ENCODE measurements around the gene ACP3.

Gene ACP3

DNA sequence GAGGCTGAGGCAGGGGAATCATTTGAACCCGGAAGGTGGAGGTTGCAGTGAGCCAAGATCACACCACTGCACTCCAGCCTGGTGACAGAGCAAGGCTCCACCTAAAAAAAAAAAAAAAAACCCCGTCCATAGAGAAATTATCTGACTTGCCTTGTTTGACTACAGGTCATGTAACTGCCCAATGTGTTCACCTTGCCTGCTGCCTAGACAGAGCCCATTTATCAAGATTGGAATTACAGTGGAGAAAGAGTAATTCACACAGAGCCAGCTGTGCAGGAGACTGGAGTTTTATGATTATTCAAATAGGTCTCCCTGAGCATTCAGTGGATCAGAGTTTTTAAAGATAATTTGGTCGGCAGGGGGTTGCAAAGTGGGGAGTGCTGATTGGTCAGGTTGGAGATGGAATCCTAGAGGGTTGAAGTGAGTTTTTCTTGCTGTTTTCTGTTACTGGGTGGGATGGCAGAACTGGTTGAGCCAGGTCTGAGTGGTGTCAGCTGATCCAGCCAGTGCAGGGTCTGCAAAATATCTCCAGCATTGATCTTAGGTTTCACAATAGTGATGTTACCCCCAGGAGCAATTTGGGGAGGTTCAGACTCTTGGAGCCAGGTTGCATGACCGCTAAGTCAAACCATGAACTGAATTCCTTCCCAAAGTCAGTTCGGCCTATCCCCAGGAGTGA, 40.8 kb upstream of the ACP3 start:
- Histone ChIP-seq H3K9ac (ENCODE audit: low read length) (no peak overlapping the region), H2AFZ (ENCODE audit: low read length) (no peak overlapping the region), H4K20me1 (ENCODE audit: insufficient read depth, low read length) (no peaks in the 10 kb centered on the region), H3F3A (ENCODE audit: insufficient read depth, low read length) (no peaks in the 10 kb centered on the region), H3K4me1 (ENCODE audit: insufficient read depth, low read length, severe bottlenecking) (no peaks in the 10 kb centered on the region), H3K27me3 (ENCODE audit: insufficient read depth, low read length) (no peaks in the 10 kb centered on the region; the same call in 1 of the 2 replicates), H3K36me3 (ENCODE audit: insufficient read depth, low read length) (no peaks in the 10 kb centered on the region; the same call in 1 of the 2 replicates), H3K9me2 (ENCODE audit: low read depth, low read length) (no peaks in the 10 kb centered on the region), H3K4me2 (ENCODE audit: low read length) (no peak overlapping the region), H3K4me3 (ENCODE audit: low read depth, low read length, poor library complexity, severe bottlenecking) (no peak overlapping the region), H3K27ac (ENCODE audit: low read depth, low read length, poor library complexity, severe bottlenecking) (no peak overlapping the region), H3K79me2 (ENCODE audit: insufficient read depth, low read length) (no peaks in the 10 kb centered on the region), H3K9me3 (ENCODE audit: low read length) (peaks cover 3% of the 10 kb centered on the region; the same call in 1 of the 2 replicates)
- TF ChIP-seq CTCF (IDR thresholded peaks at IDR 0.05; ENCODE audit: low read length) = no peak

GRCh38 chr3:132279030-132279429, 38.2 kb upstream of the ACP3 start:
- H3K27me3 ChIP-seq (ENCODE audit: insufficient read depth, low read length) = no peaks in the 10 kb centered on the region; the same call in 1 of the 2 replicates
- no peaks in the 10 kb centered on the region for H3K9me2 ChIP-seq (ENCODE audit: low read depth, low read length)
- H3F3A ChIP-seq (ENCODE audit: insufficient read depth, low read length) = no peaks in the 10 kb centered on the region
- no peaks in the 10 kb centered on the region; the same call in 1 of the 2 replicates for H3K36me3 ChIP-seq (ENCODE audit: insufficient read depth, low read length)
- no peaks in the 10 kb centered on the region for H4K20me1 ChIP-seq (ENCODE audit: insufficient read depth, low read length)
- no peak overlapping the region for H3K4me2 ChIP-seq (ENCODE audit: low read length)
- H2AFZ ChIP-seq (ENCODE audit: low read length) = no peak overlapping the region
- no peak overlapping the region for H3K9ac ChIP-seq (ENCODE audit: low read length)
- no peak overlapping the region for H3K27ac ChIP-seq (ENCODE audit: low read depth, low read length, poor library complexity, severe bottlenecking)
- H3K4me1 ChIP-seq (ENCODE audit: insufficient read depth, low read length, severe bottlenecking) = no peaks in the 10 kb centered on the region
- H3K9me3 ChIP-seq (ENCODE audit: low read length) = peaks cover 3% of the 10 kb centered on the region; the same call in 1 of the 2 replicates
- no peak for TF ChIP-seq CTCF (IDR thresholded peaks at IDR 0.05; ENCODE audit: low read length)
- TF ChIP-seq EZH2 (IDR thresholded peaks at IDR 0.05; ENCODE audit: borderline replicate concordance, low read length) = no peak
- H3K79me2 ChIP-seq (ENCODE audit: insufficient read depth, low read length) = no peaks in the 10 kb centered on the region
- H3K4me3 ChIP-seq (ENCODE audit: low read depth, low read length, poor library complexity, severe bottlenecking) = no peak overlapping the region

DNA sequence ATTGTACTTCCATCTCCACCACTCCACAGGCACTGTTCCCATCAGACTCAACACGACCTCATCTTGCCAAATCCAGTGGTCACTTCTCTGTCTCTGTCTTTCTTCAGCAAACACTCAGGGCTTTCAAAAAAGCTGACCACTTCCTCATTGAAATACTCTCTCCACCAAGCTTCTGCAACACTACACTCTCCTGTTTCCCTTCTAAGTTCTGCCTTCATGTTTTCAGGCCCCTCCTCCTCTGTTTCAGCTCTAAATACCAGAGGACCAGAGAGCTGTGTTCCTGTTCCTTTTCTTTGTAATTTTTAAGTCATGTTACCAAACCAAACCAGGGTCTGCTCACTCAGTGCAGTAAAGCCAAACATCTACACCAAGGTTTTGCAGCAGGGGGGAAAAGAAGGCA, 33.8 kb upstream of the ACP3 start:
- Histone ChIP-seq H3K27ac (ENCODE audit: low read depth, low read length, poor library complexity, severe bottlenecking) (no peak overlapping the region), H3K4me2 (ENCODE audit: low read length) (no peak overlapping the region), H4K20me1 (ENCODE audit: insufficient read depth, low read length) (no peaks in the 10 kb centered on the region), H3K9me3 (ENCODE audit: low read length) (no peaks in the 10 kb centered on the region), H3K9ac (ENCODE audit: low read length) (no peak overlapping the region), H3K4me1 (ENCODE audit: insufficient read depth, low read length, severe bottlenecking) (no peaks in the 10 kb centered on the region), H3K36me3 (ENCODE audit: insufficient read depth, low read length) (no peaks in the 10 kb centered on the region; the same call in 1 of the 2 replicates), H3K79me2 (ENCODE audit: insufficient read depth, low read length) (no peaks in the 10 kb centered on the region), H3F3A (ENCODE audit: insufficient read depth, low read length) (no peaks in the 10 kb centered on the region), H3K27me3 (ENCODE audit: insufficient read depth, low read length) (no peaks in the 10 kb centered on the region), H2AFZ (ENCODE audit: low read length) (no peak overlapping the region), H3K4me3 (ENCODE audit: low read depth, low read length, poor library complexity, severe bottlenecking) (no peak overlapping the region), H3K9me2 (ENCODE audit: low read depth, low read length) (no peaks in the 10 kb centered on the region)
- TF ChIP-seq EZH2 (IDR thresholded peaks at IDR 0.05; ENCODE audit: borderline replicate concordance, low read length) (no peak), CTCF (IDR thresholded peaks at IDR 0.05; ENCODE audit: low read length) (no peak)
